NCI-H2107 (cell line): Measurements from ENCODE around the gene LITAFD.
"Not testable (repeated sequence)": the region's sequence is repeated elsewhere in the genome, so short reads cannot be mapped to it uniquely, and the experiment has no call there.

Experiments used
- DNase-seq: peaks from one replicate; lab custom pipeline; 2025; lab: John Stamatoyannopoulos, UW

Gene LITAFD

DNA sequence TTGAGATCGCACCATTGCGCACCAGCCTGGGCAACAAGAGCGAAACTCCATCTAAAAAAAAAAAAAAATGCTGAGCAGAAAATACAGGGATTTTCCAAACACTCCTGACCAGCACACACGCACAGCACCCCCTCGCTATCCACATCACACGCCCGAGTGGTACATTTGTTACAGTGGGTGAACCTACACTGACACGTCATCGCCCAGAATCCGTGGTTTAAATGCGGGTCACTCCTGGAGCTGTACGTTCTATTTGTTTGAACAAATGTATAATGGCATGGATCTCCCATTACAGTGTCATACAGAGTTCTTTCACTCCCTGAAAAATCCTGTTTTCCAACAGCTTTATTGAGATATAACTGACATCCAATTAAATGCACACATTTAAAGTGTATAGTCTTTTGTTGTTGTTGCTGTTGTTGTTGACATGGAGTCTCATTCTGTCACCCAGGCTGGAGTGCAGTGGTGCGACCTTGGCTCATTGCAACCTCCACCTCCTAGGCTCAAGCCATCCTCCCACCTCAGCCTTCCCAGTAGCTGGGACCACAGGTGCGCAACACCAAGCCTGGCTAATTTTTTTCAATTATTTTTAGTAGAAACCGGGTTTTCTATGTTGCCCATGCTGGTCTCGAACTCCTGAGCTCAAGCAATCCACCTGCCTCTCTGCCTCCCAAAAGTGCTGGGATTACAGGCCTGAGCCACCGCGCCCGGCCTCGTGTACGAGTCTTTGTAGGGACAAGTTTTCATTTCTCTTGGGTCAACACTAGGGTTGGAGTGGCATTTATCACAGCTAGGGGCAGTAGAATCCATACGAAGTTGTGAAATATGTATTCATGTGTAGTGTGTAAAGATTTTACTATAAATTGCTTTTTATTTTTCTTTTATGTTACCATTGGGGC is 8.9 kb upstream of the LITAFD start:
- DNase-seq: no peak

DNA sequence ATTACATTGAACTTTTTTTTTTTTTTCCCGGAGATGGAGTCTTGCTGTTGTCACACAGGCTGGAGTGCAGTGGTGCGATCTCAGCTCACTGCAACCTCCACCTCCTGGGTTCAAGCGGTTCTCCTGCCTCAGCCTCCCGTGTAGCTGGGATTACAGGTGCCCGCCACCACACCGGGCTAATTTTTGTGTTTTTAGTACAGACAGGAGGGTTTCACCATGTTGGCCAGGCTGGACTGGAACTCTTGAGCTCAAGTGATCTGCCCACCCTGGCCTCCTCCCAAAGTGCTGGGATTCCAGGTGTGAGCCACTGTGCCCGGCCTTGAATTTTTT is 8.3 kb upstream of the LITAFD start:
- DNase-seq: not testable (repeated sequence)

DNA sequence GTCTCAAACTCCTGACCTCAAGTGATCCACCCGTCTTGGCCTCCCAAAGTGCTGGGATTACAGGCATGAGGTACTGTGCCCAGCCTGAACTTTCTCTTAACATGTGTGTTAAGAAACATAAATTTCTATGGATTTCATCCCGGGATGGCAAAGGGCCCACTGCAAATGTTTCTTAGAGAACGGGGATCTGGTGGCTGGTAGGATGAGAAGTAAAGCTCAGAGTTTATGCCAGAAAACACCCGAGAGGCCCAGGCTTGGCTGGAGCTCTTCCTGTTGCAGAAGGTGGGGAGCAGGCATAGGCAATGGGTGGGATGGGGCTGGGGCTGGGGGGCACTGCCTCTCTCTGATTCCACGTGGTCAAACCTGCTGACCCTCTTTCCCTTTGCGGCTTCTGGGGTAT is 7.8 kb upstream of the LITAFD start:
- no peak for DNase-seq

DNA sequence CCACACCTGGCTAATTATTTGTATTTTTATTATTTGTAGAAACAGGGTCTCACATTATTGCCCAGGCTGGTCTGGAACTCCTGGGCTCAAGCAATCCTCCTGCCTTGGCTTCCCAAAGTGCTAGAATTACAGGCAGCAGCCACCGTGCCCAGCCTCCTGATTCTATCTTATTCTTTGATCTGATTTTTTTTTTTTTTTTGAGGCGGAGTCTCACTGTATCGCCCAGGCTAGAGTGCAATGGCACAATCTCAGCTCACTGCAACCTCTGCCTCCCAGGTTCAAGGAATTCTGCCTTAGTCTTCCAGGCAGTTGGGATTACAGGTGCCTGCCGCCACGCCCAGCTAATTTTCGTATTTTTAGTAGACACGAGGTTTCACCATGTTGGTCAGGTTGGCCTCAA is 6.8 kb upstream of the LITAFD start:
- not testable (repeated sequence) for DNase-seq

DNA sequence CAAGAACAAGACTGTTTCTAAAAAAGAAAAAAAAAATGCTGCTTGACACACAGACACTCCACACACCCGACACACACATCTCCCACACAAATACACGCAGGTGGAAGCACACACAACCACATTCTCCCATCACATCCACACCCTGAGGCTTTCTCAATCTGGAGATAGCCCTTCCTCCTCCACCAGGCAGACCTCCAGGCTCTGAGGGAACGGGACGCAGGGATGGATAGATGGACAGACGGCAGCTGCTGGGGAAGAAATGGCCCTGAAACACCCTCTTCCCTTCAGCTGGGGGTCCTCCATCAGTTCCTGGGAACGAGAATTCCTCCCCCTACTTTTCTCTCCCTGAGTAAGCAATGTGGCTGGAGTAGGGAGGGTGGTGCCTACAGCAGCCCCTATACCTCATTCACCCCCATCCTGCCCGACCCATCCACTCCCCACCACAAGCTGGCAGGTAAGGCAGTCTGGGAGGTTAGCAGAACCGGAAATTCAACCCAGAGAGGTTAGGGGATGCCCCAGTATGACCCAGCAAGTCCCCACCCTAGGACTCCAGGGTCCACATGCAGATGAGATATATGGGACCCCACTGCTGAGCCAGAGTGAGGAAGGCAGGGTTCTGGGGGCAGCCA is 4.1 kb upstream of the LITAFD start:
- DNase-seq: no peak

DNA sequence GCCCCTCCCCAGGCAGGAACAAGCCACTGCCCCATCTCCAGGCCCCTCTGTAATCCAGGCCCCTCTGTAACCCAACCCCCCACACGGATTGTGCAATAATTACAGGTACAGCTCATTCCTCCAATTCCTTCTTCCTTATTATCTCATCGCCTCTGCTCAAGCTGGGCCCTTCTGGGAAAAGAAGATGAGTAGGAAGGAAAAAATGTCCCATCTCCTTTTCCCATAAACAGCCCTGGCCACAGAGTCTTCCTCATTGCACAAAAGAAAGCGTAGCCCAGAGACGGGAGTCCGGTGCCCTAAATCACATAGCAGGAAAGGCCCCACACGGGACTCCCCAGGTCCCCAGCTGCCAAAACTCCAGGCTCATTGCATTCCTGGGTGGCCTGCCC is 3.6 kb upstream of the LITAFD start:
- DNase-seq: no peak

DNA sequence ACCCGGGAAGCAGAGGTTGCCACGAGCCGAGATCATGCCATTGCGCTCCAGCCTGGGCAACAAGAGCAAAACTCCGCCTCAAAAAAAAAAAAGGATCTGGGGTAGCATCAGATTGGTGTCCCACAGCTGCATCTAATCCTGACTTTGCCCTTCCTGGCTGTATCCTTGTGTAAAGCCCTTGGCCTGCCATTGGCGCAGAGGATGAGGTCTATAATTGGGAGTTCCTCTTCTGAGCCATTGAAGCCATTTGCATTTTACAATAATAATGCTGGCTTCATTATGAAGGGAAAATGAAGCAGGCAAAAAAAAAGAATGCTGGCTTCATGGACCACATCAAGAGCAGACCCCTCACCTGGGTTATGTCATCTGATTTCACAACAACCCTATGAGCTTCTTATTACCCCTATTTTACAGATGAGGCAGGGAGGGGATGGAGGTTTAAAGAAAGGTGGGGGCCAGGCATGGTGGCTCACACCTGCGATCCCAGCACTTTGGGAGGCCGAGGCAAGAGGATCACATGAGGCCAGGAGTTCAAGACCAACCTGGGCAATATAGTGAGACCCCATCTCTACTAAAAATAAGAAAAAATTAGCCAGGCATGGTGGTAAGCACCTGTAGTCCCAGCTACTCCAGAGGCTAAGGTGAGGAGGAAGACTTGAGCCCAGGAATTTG is 1.2 kb upstream of the LITAFD start:
- DNase-seq: no peak

DNA sequence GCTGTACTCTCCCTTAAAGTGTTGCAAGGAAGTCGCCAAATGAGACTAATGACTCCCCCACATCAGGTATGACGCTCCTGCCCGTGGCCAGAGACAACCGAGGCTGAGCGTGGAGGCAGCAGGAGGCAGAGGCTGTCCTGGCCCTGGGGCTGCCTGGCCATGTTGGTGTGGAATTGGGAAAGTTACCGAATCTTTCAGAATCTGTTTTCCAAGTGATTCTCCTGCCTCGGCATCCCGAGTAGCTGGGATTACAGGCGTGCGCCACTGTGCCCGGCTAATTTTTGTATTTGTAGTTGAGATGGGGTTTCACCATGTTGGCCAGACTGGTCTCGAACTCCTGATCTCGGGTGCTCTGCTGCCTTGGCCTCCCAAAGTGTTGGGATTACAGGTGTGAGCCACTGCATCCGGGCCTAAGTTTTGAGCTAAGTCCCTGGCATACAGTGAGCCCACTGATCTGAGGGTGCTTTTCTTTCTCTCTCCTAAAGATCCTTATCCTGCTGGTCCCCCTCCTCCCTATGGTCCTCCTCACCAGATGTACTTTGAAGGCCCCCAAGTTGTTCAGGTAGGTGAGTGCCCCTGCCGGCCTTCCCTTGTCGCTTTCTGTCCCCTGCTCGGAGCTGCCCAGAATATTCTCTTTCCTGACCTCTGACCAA is 700 bp downstream of the LITAFD start:
- DNase-seq: no peak

DNA sequence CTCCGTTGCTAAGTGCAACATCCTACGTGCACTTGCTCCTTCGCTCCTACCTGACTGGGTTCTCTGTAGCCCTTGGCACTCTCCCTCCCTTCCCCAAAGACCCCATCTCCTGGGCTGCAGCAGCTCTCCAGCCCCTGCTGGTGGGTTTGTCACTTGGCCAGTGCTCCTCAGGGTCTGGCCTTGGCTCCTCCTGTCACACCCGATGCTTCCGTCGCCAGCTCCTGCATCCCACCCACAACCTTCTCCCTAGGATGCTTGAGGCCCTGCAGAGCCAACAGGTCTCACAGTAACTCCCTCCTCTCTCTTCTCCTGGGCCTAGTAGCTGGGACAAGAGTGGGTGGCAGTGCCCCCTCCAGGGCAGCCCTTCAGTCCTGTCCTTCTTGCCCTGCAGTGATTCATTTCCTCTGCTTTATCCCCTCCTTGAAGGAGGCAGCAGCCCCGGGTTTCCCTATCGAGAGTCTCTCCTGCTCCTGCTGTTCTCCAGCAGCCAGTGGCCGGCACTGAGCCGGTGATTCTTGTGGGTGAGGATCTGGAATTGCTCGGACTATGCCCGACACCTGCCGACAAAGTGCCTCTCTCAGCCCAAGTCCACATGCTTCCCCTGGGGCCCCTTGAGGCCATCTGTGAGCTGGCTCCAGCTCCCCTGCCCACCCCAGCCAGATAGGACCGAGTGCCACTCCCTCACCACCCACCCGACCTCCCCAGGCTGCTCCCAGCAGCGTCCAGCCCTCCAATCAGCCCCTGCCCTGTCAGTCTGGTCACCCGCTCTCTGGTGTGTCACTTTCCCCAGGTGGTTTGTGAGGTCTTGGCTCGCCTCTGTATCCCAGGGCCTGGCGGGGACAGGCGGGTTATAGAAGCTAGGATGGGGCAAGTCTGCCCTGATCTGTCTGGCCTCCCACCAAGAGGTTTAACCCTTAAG is 3.8 kb downstream of the LITAFD start:
- DNase-seq: no peak

DNA sequence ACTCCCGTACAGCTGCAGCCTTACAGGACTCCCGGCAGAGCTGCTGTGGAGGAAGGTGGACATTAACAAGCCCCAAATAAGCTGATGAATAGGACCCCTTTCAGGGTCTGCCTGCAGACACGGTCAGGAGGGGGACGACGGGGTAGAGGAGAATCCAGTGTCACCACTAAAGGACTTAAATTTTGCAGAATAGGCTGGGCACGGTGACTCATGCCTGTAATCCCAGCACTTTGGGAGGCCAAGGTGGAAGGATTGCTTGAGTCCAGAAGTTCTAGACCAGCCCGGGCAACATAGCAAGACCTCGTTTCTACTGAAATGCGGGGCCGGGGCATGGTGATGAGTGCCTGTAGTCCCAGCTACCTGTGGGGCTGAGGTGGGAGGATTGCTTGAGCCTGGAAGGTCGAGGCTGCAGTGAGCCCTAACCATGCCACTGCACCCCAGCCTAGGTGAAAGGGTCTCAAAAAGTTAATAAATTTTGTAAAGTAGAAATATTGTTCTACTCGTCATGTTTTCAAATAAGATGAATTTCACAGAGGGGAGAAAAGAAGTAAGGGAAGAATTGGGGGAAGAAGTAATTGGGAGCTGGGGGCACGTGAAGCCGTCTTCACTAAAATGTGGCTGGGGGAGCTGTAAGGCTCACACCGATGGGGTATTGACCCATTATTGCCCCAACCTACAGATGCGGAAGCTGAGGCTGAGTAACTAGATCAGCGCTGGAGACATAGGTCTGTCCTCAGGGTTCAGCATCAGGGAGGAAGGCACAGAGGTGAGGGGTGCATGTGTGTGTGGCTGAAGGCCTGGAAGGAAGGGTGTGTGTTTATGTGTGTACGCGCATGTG is 4.7 kb downstream of the LITAFD start:
- no peak for DNase-seq

DNA sequence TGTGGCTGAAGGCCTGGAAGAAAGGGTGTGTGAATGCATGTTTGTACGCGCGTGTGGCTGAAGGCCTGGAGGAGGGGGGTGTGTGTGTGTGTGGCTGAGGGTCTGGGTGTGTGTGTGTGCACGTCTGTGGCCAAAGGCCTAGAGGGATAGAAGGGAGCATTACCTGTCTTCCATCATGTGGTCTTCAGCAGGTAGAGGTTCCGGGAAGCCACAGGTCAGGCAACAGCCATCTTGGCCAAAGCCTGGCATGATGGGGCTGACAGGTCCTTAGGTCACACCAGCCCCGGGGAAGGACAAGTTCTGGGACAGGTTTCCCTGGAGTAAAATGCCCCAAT is 5.2 kb downstream of the LITAFD start:
- DNase-seq: no peak

DNA sequence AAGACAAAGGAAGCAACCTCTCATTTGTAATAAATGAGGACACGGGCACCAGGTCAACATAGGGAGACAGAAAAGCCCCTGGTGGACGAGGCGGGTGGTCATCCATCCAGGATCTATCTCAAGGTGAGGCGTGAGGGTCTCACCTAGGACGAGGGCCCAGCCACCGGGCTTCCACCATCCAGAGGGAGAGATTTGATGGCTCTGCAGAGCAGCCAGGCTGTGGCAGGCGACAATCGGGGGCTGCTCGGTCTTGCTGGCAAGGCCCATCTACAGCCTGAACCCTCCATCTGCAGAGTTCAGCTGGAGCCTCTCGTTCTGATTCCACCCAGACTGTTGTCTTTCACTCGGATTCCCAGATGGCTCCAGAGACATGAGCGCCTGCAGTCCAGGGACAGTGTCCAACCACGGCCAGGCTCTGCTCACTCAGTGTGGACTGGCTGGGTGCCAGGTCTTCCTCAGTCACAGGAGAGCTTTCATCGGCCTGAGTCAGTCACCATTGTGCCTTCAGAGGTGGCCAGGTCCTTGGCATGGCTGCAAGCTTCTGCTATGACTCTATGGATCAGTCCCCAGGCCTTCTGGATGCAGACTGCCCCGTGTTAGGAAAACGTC is 5.9 kb downstream of the LITAFD start:
- no peak for DNase-seq

DNA sequence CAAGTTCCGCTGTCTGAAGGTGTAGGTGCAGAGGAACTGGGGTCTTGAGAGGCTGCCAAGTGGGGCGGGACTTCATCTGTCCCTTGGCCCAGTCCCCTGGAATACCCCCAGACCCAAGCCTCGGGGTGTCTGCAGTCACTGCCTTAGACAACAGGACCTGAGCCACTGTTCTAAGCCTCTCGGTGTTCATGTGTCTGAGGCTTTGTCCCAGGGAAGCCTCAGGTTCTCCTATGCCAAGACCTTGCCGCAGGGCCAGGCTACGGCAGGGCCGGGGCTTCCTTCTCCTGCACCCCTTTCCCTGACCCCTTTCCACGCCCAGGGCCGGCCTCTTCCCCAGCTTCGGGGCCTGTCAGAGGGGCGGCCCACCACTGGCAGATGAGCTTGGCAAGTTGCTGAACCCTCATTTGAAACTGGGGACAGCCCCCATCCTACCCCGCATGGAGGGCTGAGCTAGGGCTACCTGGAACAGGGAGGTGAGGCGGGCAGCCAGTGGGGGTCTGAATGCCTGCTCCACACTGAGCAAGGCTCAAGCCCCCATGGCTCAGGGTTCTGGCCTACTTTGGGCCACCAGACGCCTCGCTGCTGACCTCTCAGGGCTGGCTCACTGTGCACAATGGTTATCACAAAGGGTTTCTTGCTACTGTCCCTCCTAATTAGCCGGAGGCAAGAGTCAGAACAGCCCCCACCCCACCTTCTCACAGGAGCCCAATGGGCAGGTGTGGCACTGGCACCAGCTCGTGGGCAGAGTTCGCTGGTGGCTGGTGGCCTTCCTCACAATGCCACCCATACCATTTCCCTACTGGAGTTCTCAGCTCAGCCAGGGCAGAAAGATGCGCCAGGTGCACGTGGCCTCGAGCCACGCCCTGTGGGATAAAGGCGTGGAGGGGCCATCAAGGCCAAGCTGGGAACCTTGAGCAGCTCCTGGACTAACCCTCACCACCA is 7.1 kb downstream of the LITAFD start:
- DNase-seq: no peak

DNA sequence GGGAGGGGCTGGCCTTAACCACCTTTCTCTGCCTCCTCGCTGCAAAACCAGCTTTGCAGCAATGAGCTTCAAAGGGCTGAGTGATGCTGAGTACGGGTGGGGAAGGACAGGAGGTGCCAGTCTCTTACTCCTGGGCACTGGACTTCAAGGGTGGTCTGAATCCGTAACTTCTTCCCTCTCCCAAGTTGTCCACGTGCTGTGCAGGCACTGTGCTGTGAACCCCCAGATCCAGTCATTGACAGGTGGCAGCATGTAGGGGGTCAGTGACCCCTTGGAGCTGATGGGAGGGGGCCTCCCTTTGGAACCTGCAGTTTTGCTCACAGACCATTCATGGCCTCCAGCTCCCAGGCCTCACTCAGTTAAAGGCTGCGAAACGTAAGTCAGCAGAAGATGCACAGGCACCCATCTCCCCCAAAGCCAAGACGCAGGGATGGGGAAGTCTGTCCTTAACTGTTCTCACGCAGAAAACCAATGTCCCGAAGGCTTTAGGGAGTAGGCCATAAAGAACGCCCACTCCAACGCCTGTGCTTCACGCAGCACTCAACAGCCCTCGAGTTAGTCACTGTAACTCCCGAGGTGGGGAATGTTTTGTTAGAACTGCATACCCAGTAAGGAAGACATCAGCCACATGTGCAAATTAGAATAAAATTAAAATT is 7.9 kb downstream of the LITAFD start:
- no peak for DNase-seq

DNA sequence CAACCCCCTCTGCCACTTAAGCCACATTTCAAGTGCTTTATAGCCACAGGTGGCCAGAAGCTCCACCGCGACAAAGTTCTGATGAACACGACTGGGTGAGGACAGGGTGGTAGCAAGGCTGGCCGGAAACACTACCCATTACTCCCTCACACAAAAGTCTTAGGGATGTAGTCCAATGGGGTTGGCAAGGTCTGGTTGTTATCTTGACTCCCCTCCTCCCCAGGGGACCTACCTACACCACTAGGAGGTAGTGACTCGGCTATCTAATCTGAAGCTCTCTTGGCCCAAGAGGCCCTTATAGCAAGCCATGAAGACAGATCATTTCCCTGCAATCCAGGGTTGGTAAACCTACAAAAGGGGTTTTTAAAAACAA is 8.4 kb downstream of the LITAFD start:
- no peak for DNase-seq

DNA sequence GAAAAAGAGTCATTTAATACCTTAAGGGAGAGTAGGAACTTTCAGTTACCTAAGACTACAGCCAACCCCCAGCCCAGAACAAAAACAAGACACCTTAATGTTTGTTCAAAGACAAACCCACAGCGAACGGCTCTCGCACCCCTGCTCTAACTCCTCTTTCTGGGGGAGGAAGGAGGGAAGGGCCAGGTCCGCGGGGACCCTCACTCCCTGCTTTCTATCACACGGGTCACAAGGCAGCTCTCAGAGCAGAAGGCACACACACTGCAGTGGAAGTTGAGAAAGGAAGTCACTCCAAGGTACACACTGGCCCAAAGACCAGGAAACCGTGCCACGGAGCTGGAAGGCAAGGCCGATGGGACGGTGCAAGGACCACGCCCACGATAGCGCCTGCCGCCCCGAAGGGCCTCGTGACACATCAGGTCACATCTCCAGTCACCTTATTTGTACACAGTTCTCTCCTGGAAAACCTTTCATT is 10.0 kb downstream of the LITAFD start:
- no peak for DNase-seq

DNA sequence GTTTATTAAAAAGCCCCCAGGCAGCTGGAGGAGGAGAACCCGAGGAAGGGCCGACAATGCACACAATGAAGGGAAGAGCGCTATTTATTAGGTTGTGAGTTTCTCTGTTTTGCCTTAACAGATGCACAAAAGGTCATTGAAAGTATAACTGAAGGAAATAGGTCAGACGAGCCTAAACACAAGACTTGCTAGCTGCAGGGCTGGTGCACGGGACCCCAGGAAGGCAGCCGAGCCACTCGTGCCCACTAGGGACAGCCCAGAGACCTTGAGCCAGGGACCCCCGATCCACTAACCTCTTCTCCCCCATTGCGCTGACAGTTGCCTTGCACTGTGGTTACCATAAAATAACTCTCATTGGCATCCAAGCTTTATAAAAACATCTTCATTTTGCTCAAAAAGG is 11.3 kb downstream of the LITAFD start:
- DNase-seq: no peak

DNA sequence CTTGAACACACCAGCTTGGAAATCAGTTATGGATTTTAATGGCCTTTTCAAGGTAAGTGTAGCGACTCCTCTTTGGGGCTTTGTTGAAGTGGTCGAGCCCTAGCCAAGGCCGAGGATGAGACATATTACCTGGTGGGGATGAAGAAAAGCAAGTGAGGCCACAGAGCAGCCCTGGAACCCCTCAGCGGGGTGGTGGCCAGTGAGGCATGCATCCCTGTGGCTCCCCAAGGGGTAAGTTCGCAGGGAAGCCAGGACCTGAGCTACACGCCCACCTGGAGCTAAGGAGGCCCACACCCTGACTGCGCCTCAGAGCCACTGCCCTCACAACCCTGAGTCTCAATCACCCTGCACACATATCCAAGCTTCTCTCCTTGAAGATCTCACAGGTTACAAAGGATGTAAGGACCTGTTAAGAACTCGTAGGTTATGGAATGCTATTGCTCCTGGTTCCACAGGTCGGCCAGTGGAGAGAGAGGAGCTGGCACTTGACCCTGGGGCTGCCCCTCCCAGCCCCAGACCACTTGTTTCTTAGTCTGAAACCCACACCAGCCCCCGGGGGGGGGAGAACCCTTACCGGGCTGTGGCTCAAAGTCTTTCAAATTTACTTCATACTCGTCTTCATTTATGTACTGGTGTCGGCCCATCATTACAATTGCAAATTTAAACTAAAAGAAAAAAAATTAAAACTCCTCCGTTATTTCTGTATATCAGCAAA is 12.0 kb downstream of the LITAFD start:
- DNase-seq: no peak
